ENCODE results near the gene TANC1. TPM values are rescaled to one million over a fixed set of nuclear protein-coding genes. Genes with fewer than 3 reads are reported as not detected.

TANC1 gene
- total and polyA plus RNA-seq, 2 donors (not counting 3 experiments of a cell fraction or from before 2014, with no cell fraction given) = 58.9 to 99.4 TPM

DNA sequence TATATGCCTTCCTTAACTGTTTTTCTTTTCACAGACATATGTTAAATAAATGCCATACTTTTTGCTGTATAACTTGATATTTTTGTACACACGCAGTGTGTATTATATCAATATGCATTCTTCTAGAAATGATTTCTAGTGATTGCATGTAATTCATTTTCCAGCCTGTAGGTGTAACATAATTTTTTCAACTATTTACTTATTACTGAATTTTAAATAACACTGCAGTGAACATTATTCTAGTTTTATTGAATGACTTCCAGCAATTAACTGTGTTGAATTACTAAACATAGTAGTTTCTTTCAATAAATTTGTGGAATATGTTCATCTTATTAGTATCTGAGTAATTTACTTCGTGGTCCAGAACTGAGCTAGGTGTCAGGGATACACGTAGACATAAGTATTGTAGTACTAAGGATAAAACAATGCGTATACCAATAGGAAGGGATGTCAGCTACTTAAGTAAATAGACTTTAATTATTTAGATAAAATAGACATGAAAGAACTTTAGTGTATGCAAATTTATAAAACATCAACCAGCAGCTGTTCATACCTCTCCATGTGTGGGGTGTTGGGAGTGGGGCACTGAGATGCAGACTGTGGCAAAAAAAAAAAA is 28.0 kb downstream of the TANC1 start:
- no peak overlapping the region for H3K27ac ChIP-seq (ENCODE audit: insufficient read depth, low read depth, low read length)
- TF ChIP-seq MAX (IDR thresholded peaks at IDR 0.05; ENCODE audit: insufficient read depth, insufficient read length) (no peak), MYC (IDR thresholded peaks at IDR 0.05; ENCODE audit: low read depth, low read length) (no peak), FOS (IDR thresholded peaks at IDR 0.05; ENCODE audit: borderline replicate concordance, insufficient read depth, low read length) (no peak), GATA2 (IDR thresholded peaks at IDR 0.05; ENCODE audit: insufficient read depth, insufficient read length, low read depth, low read length) (no peak), POLR2AphosphoS5 (IDR thresholded peaks at IDR 0.05; ENCODE audit: insufficient read depth, low read depth, low read length) (no peak), POLR2A (IDR thresholded peaks at IDR 0.05; ENCODE audit: low read depth, low read length) (no peak), CTCF (IDR thresholded peaks at IDR 0.05; ENCODE audit: extremely low read depth in 1 of 2, insufficient read depth in 1 of 2, low read depth in 1 of 2, low read length in 2 of 2) (no peak), JUN (IDR thresholded peaks at IDR 0.05; ENCODE audit: borderline replicate concordance, insufficient read depth, insufficient read length, low read depth) (no peak), EZH2 (IDR thresholded peaks at IDR 0.05; ENCODE audit: borderline replicate concordance, low read depth, low read length, severe bottlenecking) (no peak)
- ChIA-PET POLR2A (interaction anchor here (0.9 kb wide), 1 partner anchor 35 kb away, joined by 6 read pairs; no protein-coding TSS in a partner anchor), CTCF (interaction anchor here (0.8 to 4.6 kb wide), 23 partner anchors 9 to 123 kb away, joined by 3 to 53 read pairs (median 5); no protein-coding TSS in a partner anchor)
- peaks cover 82% of the 10 kb centered on the region for H3K79me2 ChIP-seq (ENCODE audit: control insufficient read depth, insufficient read depth, low read length)
- peaks cover 5% of the 10 kb centered on the region for H4K20me1 ChIP-seq (replicated peaks; ENCODE audit: control insufficient read depth, extremely low read depth, insufficient read depth, low read length)
- no peak overlapping the region for H3K9ac ChIP-seq (replicated peaks; ENCODE audit: extremely low read depth, insufficient read depth, low read length)
- intact Hi-C loops (cut with micrococcal nuclease) (no loop called here), dilution Hi-C loops (cut with MboI; ENCODE audit: extremely low pct_ligation_motif_present, low sequenced_read_pairs) (no loop called here)
- no peak overlapping the region for H2AFZ ChIP-seq (ENCODE audit: low read depth, low read length)
- no peak for DNase-seq (ENCODE audit: low read depth, low spot score)
- H3K9me3 ChIP-seq (replicated peaks; ENCODE audit: control insufficient read depth, insufficient read depth, low read length) = no peaks in the 10 kb centered on the region
- no peak overlapping the region for H3K4me3 ChIP-seq (replicated peaks in 1 of 3; ENCODE audit: insufficient read depth in 1 of 3, low read depth in 1 of 3, low read length in 3 of 3)
- H3K4me1 ChIP-seq (ENCODE audit: control insufficient read depth, extremely low read depth, insufficient read depth, low read length) = peaks cover 41% of the 10 kb centered on the region
- no peaks in the 10 kb centered on the region for H3K27me3 ChIP-seq (ENCODE audit: control insufficient read depth in 2 of 2, insufficient read depth in 2 of 2, low read length in 2 of 2)
- H3K36me3 ChIP-seq (ENCODE audit: control insufficient read depth in 2 of 2, extremely low read depth in 1 of 2, insufficient read depth in 2 of 2, low read length in 2 of 2) = peaks cover 0 to 6% of the 10 kb centered on the region in 2 experiments
- no peaks in the 10 kb centered on the region for H3K9me1 ChIP-seq (replicated peaks; ENCODE audit: control insufficient read depth, extremely low read depth, insufficient read depth, low read length)
- no TSS peak for BruUV-seq (replicated peaks)
- FAIRE-seq = no peak
- H3K4me2 ChIP-seq (ENCODE audit: insufficient read depth, low read length) = no peak overlapping the region
